HuH-7.5 (cell line): Measurements from ENCODE around the gene PRKG1.
"Not testable (repeated sequence)": the region's sequence is repeated elsewhere in the genome, so short reads cannot be mapped to it uniquely, and the experiment has no call there.

Experiments used
- DNase-seq: peaks from one replicate; pipeline ENCODE4 v3.0.0; 2011; ENCODE audit warnings: low spot score

PRKG1 gene

GRCh38 chr10:51117053-51117660 is 42.9 kb downstream of the PRKG1 start:
- DNase-seq = no peak

DNA sequence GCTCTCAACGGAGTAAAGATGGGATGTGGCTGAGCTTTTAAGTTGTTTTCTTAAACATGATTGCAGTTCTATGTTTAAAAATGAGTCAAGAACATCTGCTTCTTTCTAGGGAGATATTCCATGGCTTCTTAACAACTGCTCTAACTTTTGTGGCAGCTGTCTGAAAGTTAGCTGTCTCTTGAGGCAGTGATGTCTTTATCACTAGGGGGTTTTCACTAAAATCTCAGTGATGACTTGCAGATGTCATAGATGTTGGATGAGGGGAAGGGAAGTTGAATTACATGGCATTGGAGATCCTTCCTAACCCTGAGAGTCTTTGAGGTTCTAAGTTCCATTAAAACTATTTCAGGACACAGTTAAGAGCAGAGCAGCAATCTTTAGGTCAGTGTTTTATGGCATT is 43.5 kb downstream of the PRKG1 start:
- no peak for DNase-seq

- DNase-seq = no peak
These were observed 45.2 kb downstream of the PRKG1 start for GRCh38 chr10:51119441-51119840.

- no peak for DNase-seq
These were observed 47.6 kb downstream of the PRKG1 start for GRCh38 chr10:51121861-51122260.

DNA sequence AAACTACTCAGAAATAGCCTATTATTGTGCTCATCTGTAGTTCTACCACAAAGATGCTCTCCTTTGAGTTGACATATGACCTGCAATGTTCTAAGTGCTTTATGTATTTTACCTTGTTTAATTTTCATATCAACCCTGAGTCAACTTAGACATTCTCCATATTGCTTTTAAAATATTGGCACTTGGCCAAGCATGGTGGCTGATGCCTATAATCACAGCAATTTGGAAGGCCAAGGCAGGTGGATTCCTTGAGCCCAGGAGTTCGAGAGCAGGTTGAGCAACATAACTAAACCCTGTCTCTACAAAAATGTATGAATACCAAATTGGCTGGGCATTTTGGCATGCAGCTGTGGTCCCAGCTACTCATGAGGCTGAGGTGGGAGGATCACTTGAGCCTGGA is 50.6 kb downstream of the PRKG1 start:
- DNase-seq = no peak

DNA sequence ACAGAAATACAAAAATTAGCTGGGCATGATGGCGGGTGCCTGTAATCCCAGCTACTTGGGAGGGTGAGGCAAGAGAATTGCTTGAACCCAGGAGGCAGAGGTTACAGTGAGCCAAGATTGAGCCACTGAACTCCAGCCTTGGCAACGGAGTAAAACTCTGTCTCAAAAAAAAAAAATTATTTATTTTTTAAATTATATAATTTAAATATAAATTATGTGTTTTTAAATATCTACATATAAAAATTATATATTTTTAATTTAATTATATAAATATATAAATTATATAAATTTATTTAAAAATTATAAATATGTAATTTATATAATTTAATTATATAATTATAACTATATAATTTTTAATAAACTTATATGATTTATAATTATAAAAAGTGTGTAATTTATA is 51.2 kb downstream of the PRKG1 start:
- DNase-seq = no peak

DNA sequence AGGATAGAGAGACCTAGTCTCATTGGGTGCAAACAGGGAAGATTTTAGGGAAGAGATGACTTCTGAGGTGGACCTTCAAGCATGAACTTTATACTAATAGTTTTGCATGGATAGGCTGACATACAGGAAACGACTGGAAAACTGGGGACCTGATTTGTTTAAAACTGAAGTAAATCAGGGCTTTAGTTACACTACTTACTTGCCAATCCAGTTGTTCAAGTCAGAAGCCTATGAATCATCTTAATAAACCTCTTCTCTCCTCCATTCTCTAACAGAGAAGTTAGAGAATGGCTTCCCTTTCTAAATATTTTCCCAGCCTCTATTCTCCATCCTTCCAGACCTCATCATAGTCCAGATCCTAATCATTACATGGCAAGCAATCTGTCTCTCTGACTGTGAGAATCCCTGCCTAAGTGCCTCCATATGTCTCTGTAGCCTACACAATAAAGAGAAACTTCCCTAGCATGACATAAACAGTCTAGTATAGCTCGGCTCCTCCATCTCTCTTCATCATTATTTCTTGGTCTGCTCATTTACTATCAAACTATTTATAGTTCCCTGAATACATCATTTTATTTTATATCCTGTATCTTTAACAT is 55.8 kb downstream of the PRKG1 start:
- no peak for DNase-seq

DNA sequence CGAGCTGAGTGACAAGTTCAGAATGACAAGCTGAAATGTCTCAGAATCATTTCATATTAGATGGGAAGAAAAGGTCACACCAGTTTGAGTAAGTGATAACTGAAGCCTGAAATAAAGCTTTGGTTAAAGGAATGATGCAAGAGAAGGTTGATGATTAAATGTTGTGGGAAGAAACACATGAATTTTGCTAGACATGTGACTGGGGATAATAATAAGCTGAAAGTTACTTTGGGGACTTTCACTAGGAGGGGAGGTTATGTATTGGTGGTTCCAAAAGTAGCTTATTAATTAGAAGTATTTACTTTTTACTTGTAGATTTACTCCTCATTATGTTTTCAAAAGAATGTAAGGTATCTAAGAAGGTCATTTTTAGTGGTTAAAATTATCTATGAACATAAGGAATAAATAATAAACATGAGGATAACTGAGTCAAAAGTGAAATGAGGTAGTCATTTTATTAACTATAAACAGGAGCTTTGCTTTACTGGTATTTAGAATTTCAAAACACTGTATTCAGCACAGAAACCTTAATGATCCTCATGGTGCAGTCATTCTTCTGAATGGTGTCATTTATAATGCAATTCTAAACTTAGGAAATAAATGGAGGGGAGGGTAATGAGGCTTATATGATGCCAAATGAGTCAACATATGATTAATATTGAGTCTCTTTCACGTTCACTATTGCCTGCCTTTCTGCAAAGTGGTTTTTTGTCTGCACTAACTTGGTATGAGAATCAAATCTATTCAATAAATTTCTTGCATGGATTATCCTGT is 63.7 kb downstream of the PRKG1 start:
- no peak for DNase-seq

GRCh38 chr10:51139176-51139575 is 64.9 kb downstream of the PRKG1 start:
- DNase-seq = no peak

DNA sequence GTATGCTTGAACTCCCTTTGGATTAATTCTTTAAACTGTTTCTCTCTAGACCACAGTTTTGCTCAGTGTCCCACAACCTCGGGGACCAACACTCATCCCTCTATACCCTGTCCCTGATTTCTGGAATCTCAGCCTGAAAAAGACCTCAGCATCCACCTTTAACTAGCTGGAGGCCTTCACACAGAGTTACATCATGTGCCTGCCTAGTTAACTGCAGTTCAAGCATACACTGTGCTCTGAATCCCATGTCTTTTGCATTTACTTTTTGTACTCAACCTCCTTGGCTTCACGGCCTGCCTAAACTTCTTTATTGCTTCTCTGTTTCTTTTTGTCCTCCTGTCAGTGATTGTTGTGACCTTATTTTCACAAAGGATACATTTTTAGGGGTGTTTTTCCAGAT is 66.7 kb downstream of the PRKG1 start:
- DNase-seq = no peak

GRCh38 chr10:51144161-51144781 is 70.0 kb downstream of the PRKG1 start:
- no peak for DNase-seq

GRCh38 chr10:51145375-51145774 is 71.1 kb downstream of the PRKG1 start:
- DNase-seq = no peak

- no peak for DNase-seq
These were observed 73.5 kb downstream of the PRKG1 start for GRCh38 chr10:51147644-51148399.

DNA sequence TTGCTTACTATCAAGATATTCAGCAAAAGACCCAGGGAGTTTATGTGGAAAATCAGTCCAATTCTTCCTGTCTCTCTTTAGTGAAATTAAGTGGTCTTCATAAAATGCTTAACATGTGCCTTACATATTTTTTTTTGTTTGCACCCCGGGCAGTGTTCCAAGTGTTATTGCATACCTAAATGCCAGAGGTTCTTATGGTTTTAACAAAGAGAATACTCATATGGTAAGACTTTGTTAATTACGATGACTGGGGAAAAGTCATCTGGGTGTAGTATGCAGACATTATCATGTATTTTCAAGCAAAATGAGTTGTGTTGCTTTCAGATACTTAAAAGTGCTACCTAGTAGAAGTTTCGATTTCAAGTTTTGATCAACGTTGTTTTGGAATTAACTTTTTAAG is 82.6 kb downstream of the PRKG1 start:
- DNase-seq = no peak

DNA sequence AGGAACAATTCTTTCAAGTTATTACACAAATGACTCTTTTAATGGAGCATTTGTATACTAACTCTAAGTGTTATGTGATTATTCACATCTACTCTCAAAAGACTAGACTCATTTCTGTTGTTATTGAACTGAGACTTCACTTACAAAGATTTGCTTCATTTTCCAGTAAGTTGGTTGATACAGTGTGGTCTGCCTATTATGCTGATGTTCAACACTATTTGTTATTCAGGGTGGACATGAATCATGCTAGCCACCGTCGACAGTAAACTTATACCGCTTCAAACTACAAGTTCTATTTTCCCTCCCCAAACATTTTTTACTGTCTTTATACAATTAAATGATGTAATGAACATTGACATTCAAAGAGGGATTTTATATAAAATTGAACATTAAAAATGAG is 84.5 kb downstream of the PRKG1 start:
- no peak for DNase-seq

DNA sequence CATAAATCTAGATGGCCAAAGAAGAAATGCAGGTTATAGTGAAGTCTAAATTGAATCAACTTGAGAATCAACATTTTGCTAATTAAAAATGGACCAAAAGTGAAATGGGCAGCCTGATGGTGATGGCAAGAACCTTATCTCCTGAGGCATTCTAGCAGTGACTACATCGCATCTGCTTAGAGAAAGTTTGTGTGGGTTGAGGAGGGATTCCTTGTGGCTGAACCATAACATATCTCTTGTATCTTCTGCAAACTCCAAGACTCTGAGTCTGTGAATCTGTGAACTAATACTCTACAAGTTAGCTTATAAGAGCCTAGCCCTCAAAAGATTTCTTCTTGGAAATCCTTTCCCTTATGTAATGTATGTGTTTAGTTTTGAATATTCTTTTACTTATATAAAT is 85.6 kb downstream of the PRKG1 start:
- DNase-seq = no peak

- DNase-seq = no peak
These were observed 87.7 kb downstream of the PRKG1 start for GRCh38 chr10:51162002-51162401.

DNA sequence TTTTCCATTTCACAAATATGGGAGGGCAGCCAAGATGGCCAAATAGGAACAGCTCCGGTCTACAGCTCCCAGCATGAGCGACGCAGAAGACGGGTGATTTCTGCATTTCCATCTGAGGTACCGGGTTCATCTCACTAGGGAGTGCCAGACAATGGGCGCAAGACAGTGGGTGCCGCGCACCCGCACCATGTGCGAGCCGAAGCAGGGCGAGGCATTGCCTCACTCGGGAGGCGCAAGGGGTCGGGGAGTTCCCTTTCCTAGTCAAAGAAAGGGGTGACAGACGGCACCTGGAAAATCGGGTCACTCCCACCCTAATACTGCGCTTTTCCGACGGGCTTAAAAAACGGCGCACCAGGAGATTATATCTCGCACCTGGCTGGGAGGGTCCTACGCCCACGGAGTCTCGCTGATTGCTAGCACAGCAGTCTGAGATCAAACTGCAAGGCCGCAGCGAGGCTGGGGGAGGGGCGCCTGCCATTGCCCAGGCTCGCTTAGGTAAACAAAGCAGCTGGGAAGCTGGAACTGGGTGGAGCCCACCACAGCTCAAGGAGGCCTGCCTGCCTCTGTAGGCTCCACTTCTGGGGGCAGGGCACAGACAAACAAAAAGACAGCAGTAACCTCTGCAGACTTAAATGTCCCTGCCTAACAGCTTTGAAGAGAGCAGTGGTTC is 89.2 kb downstream of the PRKG1 start:
- not testable (repeated sequence) for DNase-seq

GRCh38 chr10:51168086-51168815 is 94.0 kb downstream of the PRKG1 start:
- DNase-seq = no peak

DNA sequence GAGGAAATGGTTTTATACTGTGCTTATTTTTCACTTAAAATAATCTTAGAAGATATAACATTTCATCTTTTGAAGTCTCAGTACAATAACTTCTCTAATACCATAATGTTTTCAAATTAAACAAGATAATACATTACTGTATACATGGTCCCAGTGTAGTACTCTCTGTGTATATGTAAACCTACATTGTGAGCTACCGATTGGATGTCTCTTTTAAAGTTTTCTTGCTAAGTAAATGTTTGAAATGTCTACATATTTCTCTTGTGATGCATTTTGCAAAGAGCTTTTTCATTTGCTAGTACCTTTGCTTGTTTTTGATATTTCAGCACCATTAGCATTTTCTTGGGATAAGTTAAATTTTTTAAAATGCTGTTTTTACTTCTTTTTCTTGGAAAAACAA is 94.8 kb downstream of the PRKG1 start:
- no peak for DNase-seq
